ENCODE data around the gene VTI1B. TPM values are rescaled to one million over a fixed set of nuclear protein-coding genes. Genes with fewer than 3 reads are reported as not detected.
"Not testable (repeated sequence)": the region's sequence is repeated elsewhere in the genome, so short reads cannot be mapped to it uniquely, and the experiment has no call there.

Gene VTI1B
- total RNA-seq, 1 donor from 2014 or later, result 73.7 TPM

GRCh38 chr14:67619446-67620216, 54.8 kb downstream of the VTI1B start, which contains the start of gene ARG2:
Gene ARG2, plus strand, starts transcription at chr14:67619920. Its CDS starts 58 bp downstream, at chr14:67619978.
- Mint-ChIP-seq H3K4me1 (ENCODE audit: low read depth) (peaks cover 38% of the 10 kb centered on the region), H3K36me3 (ENCODE audit: low read depth) (peaks cover 18% of the 10 kb centered on the region), H3K27me3 (ENCODE audit: low read depth) (peaks cover 12% of the 10 kb centered on the region), H3K4me3 (ENCODE audit: low read depth) (peak within 1 kb of the TSS; percentile 83), H3K9me3 (no peaks in the 10 kb centered on the region), H3K27ac (peak within 1 kb of the TSS; percentile 79)
- intact Hi-C loops (cut with micrococcal nuclease), result loop anchor here (1.0 to 2.0 kb wide), 4 partner anchors 20 to 85 kb away; partner anchors contain the start of gene RDH11
- peak; percentile 94 for DNase-seq (ENCODE audit: low spot score)

DNA sequence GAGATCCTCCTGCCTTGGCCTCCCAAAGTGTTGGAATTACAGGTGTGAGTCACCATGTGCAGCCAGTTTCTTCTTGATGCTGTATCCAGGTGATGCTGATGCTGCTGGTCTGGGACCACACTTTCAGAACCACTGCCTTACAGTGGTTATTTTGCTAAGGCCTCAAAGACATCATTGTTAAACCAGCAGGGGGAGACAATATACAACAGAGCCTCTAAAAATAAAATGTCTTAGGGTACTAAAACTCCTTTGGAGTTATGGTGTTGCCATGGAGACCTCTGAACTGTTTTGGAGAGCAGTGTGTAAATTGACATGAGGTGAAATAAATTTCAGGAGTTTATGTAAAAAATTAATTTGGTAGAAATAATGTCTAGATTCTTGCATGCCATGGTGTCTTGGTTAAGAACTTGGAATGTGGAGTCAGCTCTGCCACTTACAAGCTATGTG, 55.8 kb downstream of the VTI1B start:
- H3K27ac Mint-ChIP-seq, result peak overlapping the region; percentile 79
- H3K36me3 Mint-ChIP-seq (ENCODE audit: low read depth), result peaks cover 13% of the 10 kb centered on the region
- intact Hi-C loops (cut with micrococcal nuclease), result loop anchor here (1.0 to 2.0 kb wide), 5 partner anchors 19 to 86 kb away; partner anchors contain the start of gene RDH11
- H3K4me1 Mint-ChIP-seq (ENCODE audit: low read depth), result peaks cover 35% of the 10 kb centered on the region
- peaks cover 10% of the 10 kb centered on the region for H3K27me3 Mint-ChIP-seq (ENCODE audit: low read depth)
- no peaks in the 10 kb centered on the region for H3K9me3 Mint-ChIP-seq
- no peak for DNase-seq (ENCODE audit: low spot score)
- H3K4me3 Mint-ChIP-seq (ENCODE audit: low read depth), result peak overlapping the region; percentile 68

- peaks cover 8% of the 10 kb centered on the region for H3K4me1 Mint-ChIP-seq (ENCODE audit: low read depth)
- H3K36me3 Mint-ChIP-seq (ENCODE audit: low read depth), result no peaks in the 10 kb centered on the region
- peaks cover 6% of the 10 kb centered on the region for H3K27me3 Mint-ChIP-seq (ENCODE audit: low read depth)
- H3K27ac Mint-ChIP-seq, result no peak overlapping the region
- no peaks in the 10 kb centered on the region for H3K9me3 Mint-ChIP-seq
- H3K4me3 Mint-ChIP-seq (ENCODE audit: low read depth), result no peak overlapping the region
- intact Hi-C loops (cut with micrococcal nuclease), result no loop called here
- DNase-seq (ENCODE audit: low spot score), result no peak
These were observed 63.9 kb downstream of the VTI1B start for GRCh38 chr14:67610491-67610890.

- Mint-ChIP-seq H3K9me3 (no peaks in the 10 kb centered on the region), H3K27ac (no peak overlapping the region), H3K27me3 (ENCODE audit: low read depth) (peaks cover 7% of the 10 kb centered on the region), H3K4me3 (ENCODE audit: low read depth) (no peak overlapping the region), H3K4me1 (ENCODE audit: low read depth) (peaks cover 8% of the 10 kb centered on the region), H3K36me3 (ENCODE audit: low read depth) (no peaks in the 10 kb centered on the region)
- intact Hi-C loops (cut with micrococcal nuclease), result no loop called here
- DNase-seq (ENCODE audit: low spot score), result no peak
These were observed 64.7 kb downstream of the VTI1B start for GRCh38 chr14:67609642-67610310.

- no peak overlapping the region for H3K4me3 Mint-ChIP-seq (ENCODE audit: low read depth)
- H3K27ac Mint-ChIP-seq, result no peak overlapping the region
- intact Hi-C loops (cut with micrococcal nuclease), result no loop called here
- DNase-seq (ENCODE audit: low spot score), result no peak
- peaks cover 8% of the 10 kb centered on the region for H3K4me1 Mint-ChIP-seq (ENCODE audit: low read depth)
- H3K27me3 Mint-ChIP-seq (ENCODE audit: low read depth), result peaks cover 14% of the 10 kb centered on the region
- no peaks in the 10 kb centered on the region for H3K36me3 Mint-ChIP-seq (ENCODE audit: low read depth)
- H3K9me3 Mint-ChIP-seq, result no peaks in the 10 kb centered on the region
These were observed 66.8 kb downstream of the VTI1B start for GRCh38 chr14:67607646-67608045.

DNA sequence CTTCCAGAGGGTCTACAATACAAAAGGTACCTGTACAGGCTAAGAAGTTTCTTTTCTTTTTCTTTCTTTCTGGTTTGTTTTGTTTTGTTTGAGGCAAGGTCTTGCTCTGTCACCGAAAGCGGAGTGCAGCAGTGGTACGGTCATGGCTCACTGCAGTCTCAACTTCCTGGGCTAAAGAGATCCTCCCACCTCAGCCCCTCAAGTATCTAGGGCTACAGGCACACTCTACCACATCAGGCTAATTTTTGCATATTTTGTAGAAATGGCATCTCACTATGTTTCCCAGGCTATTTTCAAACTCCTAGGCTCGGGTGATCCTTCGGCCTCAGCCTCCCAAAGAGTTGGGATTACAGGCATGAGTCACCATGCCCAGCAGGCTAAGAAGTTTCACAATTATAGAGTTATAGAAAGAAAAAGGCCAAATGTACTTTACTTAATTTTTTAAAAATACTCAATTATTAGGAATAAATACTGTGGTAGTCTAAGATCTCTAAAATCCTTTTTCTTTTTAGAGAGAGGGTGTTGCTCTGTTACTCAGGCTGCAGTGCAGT, 71.4 kb downstream of the VTI1B start:
- Mint-ChIP-seq H3K4me3 (ENCODE audit: low read depth) (no peak overlapping the region), H3K4me1 (ENCODE audit: low read depth) (peaks cover 8% of the 10 kb centered on the region), H3K9me3 (no peaks in the 10 kb centered on the region), H3K27ac (no peak overlapping the region), H3K36me3 (ENCODE audit: low read depth) (no peaks in the 10 kb centered on the region), H3K27me3 (ENCODE audit: low read depth) (peaks cover 13% of the 10 kb centered on the region)
- no peak for DNase-seq (ENCODE audit: low spot score)
- intact Hi-C loops (cut with micrococcal nuclease), result loop anchor here (5.0 kb wide), 1 partner anchor 214 kb away; the partner anchor contains the start of genes RAD51B and ZFYVE26

DNA sequence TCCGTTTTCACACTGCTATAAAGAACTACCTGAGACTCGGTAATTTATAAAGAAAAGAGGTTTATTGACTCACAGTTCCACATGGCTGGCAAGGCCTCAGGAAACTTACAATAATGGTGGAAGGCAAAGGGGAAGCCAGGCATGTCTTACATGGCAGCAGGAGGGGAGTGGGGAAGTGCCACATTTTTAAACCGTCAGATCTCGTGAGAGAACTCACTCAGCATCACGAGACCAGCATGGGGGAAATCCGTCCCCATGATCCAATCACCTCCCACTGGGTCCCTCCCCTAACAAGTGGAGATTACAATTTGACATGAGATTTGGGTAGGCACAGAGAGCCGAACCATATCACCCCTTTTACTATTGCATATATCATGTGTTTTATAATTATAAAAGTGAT, 72.4 kb downstream of the VTI1B start:
- intact Hi-C loops (cut with micrococcal nuclease), result loop anchor here (5.0 kb wide), 1 partner anchor 215 kb away; the partner anchor contains the start of genes RAD51B and ZFYVE26
- H3K27ac Mint-ChIP-seq, result no peak overlapping the region

DNA sequence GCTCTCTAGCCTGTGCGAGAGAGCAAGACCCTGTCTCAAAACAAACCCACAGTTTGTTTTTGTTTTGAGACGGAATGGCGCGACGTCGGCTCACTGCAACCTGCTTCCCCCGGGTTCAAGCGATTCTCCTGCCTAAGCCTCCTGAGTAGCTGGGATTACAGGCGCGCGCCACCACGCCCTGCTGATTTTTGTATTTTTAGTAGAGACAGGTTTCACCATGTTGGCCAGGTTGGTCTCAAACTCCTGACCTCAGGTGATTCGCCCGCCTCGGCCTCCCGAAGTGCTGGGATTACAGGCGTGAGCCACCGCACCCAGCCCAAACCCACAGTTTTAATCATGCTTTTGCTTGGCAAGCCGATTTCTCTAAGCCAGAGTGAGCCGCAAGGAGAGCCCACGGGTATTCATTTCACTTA, 73.9 kb downstream of the VTI1B start:
- H3K9me3 Mint-ChIP-seq; H3K36me3 Mint-ChIP-seq (ENCODE audit: low read depth); H3K27me3 Mint-ChIP-seq (ENCODE audit: low read depth); DNase-seq (ENCODE audit: low spot score): not testable (repeated sequence)
- peak overlapping the region; percentile 92 for H3K4me3 Mint-ChIP-seq (ENCODE audit: low read depth)
- H3K27ac Mint-ChIP-seq, result peak overlapping the region; percentile 91
- intact Hi-C loops (cut with micrococcal nuclease), result loop anchor here (5.0 kb wide), 1 partner anchor 217 kb away; the partner anchor contains the start of genes RAD51B and ZFYVE26
- H3K4me1 Mint-ChIP-seq (ENCODE audit: low read depth), result peaks cover 15% of the 10 kb centered on the region

More for the DNA sequence above, 72.4 kb downstream of the VTI1B start:
- no peaks in the 10 kb centered on the region for H3K9me3 Mint-ChIP-seq
- DNase-seq (ENCODE audit: low spot score), result no peak
- H3K4me1 Mint-ChIP-seq (ENCODE audit: low read depth), result peaks cover 12% of the 10 kb centered on the region
- H3K4me3 Mint-ChIP-seq (ENCODE audit: low read depth), result no peak overlapping the region
- peaks cover 13% of the 10 kb centered on the region for H3K27me3 Mint-ChIP-seq (ENCODE audit: low read depth)
- H3K36me3 Mint-ChIP-seq (ENCODE audit: low read depth), result no peaks in the 10 kb centered on the region

DNA sequence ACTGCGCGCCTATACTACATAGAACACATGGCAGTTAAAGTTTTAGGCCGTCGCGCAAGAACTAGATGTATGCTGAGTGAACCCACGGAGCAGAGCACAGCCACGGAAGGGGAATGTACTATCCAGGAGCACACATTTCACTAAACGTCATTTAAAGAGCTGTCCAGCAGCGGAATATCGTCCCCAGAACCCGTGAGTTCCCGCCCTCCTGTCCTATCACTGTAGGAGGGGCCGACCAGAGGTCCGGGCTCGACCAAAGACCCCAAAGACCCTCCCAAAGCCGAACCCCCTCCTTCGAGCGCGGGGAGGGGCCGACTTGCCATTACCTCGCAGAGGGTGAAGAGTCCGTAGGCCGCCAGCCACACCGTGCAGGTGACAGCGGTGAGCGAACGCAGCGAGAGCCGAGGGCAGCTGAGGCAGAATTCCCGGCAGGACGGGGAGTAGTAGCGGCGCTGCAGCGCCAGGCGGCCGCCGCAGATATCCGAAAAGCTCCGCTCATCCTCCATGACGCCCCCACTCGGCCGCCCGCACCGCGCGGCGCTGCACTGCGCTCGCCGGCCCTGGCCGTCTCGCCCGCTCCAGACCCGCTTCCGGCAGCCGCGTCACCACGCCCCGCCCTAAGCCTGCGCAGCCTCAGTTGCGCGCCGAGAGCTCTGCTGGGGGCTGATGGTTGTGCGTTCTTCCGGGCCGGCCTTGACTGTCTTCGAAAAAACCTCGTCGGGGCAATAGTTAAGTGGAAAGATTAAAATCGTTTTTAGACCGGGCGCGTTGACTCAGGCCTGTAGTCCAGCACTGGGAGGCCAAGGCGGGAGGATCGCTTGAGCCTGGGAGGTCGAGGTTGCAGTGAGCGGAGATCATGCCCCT, 74.5 kb downstream of the VTI1B start, which contains the start of gene PIGH:
Gene PIGH, minus strand, starts transcription at position 571 of the 864 bp plus-strand sequence. Its CDS starts 65 bp downstream, at position 506.
- intact Hi-C loops (cut with micrococcal nuclease), result loop anchor here (1.0 to 5.0 kb wide), 2 partner anchors 19 to 217 kb away; partner anchors contain the start of genes ARG2, RAD51B and ZFYVE26
- Mint-ChIP-seq H3K36me3 (ENCODE audit: low read depth) (peaks cover 12% of the 10 kb centered on the region), H3K9me3 (no peaks in the 10 kb centered on the region), H3K4me3 (ENCODE audit: low read depth) (peak within 1 kb of the TSS; percentile 92), H3K4me1 (ENCODE audit: low read depth) (peaks cover 16% of the 10 kb centered on the region), H3K27me3 (ENCODE audit: low read depth) (peaks cover 9% of the 10 kb centered on the region), H3K27ac (peak within 1 kb of the TSS; percentile 91)
- DNase-seq (ENCODE audit: low spot score), result peak; percentile 92

Data from activated T-helper 2 cell treated with anti-CD3 and anti-CD28 coated beads, Interferon-gamma antibody, Interleukin-2, Interleukin-4, amounts not matched to agents 10 μg/mL and 5 μg/mL and 100 μg/mL, durations not matched to agents 14 hours and 24 hours and 36 hours (primary cell).